HG02763 (cell line): ENCODE results near the gene PKP3.
"Not testable (repeated sequence)": the region's sequence is repeated elsewhere in the genome, so short reads cannot be mapped to it uniquely, and the experiment has no call there.

Source experiments
- ATAC-seq: cut with Tn5 transposase; IDR thresholded peaks from one replicate; pipeline ENCODE4 v1.9.1; 2021; ENCODE audit warnings: mild to moderate bottlenecking, moderate library complexity; ENCODE audit not compliant: unreplicated experiment

PKP3 gene

DNA sequence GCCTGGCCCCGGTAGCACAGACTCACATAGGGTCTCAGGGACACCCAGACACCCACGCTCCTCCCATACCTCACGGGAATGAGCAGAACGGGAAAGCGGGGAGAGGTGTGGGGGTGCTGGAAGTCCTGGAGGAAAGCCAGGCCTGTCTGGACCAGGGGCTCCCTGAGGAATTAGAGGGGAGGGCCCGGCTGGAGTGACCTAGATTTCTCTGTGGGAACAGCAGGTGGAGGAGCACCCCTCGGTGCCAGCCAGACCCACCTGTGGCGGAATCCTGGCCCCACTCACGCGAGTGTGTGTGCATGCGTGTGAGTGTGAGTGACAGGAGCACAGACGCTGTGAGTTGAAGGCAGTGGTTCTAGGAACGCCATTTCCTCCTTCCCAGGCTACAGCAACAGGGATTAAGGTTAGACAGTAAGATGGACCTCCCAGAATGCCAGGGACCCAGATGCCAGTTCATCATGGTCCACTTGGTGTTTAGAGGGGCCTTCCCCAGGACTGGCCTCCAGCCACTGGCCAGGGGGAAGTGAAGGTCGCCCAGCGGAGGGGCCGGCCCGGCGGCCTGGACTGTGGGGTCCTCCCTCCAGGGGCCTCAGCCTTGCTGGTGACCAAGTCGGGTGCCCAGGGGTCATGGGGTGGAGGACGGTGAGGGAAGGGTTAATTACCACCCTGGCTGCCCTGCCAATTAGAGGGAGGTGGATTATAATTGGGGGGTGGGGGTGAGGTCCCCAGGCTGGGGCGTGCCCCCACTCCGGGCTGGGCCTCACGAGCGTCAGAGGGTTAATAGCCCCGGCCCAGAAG is 1.0 kb downstream of the PKP3 start:
- ATAC-seq: no peak

DNA sequence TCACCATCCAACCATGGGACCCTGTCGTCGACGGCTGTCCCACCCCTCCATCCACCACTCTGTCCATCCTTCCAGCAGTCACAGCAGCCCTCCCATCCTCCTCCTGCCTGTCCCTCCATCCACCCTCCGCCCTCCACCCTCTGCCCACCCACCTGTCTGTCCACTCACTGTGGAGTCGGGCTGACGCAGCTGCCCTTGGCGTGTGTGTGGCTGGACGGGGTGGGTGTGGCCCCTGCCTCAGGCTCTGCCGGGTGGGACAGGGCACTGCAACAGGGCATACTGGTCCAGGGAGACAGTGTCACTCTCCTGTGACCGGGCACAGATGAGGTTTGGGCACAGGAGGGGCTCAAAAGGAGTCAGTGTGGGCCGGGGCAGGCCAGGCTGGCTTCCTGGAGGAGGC is 1.9 kb downstream of the PKP3 start:
- ATAC-seq: no peak

DNA sequence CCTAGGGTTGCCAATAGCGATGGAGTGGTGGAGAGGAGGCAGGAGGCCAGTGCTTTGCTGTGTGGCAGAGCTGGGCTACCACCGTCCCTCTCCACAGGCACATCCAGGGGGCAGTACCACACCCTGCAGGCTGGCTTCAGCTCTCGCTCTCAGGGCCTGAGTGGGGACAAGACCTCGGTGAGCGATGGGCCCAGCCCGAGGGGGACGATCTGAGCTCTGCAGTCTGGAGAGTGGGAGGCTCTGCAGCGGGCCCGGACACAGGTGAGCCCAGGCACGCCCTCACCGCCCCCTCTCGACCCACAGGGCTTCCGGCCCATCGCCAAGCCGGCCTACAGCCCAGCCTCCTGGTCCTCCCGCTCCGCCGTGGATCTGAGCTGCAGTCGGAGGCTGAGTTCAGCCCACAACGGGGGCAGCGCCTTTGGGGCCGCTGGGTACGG is 2.5 kb downstream of the PKP3 start:
- no peak for ATAC-seq

DNA sequence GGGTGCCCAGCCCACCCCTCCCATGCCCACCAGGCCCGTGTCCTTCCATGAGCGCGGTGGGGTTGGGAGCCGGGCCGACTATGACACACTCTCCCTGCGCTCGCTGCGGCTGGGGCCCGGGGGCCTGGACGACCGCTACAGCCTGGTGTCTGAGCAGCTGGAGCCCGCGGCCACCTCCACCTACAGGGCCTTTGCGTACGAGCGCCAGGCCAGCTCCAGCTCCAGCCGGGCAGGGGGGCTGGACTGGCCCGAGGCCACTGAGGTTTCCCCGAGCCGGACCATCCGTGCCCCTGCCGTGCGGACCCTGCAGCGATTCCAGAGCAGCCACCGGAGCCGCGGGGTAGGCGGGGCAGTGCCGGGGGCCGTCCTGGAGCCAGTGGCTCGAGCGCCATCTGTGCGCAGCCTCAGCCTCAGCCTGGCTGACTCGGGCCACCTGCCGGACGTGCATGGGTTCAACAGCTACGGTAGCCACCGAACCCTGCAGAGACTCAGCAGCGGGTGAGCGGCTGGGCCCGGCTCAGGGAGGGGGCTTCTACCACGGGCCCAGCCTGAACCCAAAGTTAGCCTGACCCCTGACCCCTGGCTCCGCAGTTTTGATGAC is 3.0 kb downstream of the PKP3 start:
- no peak for ATAC-seq

DNA sequence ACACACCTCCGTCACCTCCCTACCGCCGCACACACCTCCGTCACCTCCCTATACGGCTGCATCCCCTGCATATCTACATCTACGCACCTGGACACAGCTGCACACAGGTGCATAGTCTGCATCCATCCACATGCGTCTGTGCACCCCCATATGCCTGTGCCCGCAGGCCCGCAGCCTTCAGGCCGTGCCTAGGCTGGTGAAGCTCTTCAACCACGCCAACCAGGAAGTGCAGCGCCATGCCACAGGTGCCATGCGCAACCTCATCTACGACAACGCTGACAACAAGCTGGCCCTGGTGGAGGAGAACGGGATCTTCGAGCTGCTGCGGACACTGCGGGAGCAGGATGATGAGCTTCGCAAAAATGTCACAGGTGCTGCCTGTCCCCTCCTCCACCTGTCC is 4.8 kb downstream of the PKP3 start:
- ATAC-seq: no peak

DNA sequence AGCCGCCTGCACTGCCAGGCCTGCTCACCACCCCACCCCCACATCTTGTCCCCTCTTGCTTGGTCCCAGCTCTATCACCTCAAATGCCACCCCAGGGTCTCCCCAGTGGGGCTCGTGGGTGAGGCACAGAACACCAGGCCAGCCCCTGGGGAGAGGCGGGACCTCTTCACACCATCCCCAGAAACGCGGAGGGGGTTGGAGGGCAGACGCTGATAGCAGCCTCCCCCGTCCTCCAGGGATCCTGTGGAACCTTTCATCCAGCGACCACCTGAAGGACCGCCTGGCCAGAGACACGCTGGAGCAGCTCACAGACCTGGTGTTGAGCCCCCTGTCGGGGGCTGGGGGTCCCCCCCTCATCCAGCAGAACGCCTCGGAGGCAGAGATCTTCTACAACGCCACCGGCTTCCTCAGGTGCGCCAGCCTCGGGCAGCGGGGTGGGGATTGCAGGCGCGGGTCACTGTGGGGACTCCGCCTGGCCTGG is 5.8 kb downstream of the PKP3 start:
- no peak for ATAC-seq

DNA sequence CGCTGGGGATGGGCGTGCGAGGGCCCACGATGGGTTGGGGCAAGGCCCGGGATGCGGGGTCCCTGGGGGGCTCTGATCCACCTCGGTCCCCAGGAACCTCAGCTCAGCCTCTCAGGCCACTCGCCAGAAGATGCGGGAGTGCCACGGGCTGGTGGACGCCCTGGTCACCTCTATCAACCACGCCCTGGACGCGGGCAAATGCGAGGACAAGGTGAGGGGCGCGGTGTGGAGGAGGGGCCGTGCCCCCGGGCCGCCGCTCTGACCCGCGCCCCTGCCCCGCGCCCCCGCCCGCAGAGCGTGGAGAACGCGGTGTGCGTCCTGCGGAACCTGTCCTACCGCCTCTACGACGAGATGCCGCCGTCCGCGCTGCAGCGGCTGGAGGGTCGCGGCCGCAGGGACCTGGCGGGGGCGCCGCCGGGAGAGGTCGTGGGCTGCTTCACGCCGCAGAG is 6.3 kb downstream of the PKP3 start:
- no peak for ATAC-seq

DNA sequence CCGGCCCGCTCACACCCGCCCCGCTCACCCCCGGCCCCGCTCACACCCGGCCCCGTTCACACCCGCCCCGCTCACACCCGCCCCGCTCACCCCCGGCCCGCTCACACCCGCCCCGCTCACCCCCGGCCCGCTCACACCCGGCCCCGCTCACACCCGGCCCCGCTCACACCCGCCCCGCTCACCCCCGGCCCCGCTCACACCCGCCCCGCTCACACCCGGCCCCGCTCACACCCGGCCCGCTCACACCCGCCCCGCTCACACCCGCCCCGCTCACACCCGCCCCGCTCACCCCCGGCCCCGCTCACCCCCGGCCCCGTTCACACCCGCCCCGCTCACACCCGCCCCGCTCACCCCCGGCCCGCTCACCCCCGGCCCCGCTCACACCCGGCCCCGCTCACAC is 7.2 kb downstream of the PKP3 start:
- not testable (repeated sequence) for ATAC-seq

DNA sequence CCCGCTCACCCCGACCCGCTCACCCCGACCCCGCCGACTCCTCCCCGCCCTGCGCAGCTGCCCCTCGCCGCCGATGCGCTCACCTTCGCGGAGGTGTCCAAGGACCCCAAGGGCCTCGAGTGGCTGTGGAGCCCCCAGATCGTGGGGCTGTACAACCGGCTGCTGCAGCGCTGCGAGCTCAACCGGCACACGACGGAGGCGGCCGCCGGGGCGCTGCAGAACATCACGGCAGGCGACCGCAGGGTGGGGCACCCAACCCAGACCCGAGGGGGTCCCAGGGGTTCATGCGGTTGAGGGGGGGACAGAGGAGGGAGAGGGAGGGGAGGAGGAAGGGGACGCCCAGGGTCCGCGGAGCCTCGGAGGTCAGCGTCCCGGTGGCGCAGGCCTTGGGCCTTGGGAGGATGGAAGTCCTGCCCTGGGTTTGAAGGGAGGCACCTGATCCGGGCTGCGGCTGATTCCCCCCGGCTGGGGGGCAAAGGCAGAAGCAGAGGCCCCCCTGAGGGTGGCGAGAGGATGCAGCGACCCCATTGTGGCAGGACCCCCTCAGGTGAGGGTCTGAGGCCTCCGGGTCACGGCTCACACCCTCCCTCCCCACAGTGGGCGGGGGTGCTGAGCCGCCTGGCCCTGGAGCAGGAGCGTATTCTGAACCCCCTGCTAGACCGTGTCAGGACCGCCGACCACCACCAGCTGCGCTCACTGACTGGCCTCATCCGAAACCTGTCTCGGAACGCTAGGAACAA is 9.2 kb downstream of the PKP3 start:
- ATAC-seq: no peak

DNA sequence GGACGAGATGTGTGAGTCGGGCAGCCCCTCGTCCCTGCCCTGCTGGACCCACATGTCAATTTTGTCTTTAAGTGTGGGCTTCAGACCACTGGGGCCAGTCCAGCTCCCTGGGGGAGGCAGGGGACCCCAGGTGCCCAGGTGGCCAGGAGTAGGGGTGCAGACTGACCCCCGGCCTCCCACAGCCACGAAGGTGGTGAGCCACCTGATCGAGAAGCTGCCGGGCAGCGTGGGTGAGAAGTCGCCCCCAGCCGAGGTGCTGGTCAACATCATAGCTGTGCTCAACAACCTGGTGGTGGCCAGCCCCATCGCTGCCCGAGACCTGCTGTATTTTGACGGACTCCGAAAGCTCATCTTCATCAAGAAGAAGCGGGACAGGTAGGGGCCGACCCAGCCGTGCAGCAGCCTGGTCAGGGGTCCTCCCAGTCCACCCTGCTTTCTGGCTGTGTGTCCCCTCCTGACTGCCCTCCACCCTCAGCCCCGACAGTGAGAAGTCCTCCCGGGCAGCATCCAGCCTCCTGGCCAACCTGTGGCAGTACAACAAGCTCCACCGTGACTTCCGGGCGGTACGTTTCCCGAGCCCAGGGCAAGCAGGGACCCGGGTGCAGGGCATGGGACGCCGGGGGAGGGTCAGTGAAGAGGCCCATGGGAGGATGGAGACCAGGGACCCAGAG is 9.9 kb downstream of the PKP3 start:
- ATAC-seq: no peak

DNA sequence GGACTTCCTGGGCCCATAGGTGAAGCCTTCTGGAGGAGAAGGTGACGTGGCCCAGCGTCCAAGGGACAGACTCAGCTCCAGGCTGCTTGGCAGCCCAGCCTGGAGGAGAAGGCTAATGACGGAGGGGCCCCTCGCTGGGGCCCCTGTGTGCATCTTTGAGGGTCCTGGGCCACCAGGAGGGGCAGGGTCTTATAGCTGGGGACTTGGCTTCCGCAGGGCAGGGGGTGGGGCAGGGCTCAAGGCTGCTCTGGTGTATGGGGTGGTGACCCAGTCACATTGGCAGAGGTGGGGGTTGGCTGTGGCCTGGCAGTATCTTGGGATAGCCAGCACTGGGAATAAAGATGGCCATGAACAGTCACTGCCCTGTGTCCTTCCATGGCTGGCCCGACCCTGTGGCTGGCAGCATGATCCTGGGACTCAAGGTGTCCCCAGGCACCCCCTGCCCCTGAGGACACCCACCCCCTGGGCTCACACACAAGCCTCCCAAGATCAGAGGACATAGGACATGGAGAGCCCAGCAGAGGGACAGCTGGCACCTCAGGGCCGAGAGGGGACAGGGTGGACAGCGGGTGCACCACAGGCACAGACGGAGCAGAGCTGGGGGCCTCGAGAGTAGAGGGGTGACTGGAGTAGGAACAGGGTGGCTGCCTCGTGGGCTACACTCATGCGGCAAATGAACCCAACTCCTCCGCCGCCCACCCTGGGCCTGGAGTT is 10.7 kb downstream of the PKP3 start:
- no peak for ATAC-seq

DNA sequence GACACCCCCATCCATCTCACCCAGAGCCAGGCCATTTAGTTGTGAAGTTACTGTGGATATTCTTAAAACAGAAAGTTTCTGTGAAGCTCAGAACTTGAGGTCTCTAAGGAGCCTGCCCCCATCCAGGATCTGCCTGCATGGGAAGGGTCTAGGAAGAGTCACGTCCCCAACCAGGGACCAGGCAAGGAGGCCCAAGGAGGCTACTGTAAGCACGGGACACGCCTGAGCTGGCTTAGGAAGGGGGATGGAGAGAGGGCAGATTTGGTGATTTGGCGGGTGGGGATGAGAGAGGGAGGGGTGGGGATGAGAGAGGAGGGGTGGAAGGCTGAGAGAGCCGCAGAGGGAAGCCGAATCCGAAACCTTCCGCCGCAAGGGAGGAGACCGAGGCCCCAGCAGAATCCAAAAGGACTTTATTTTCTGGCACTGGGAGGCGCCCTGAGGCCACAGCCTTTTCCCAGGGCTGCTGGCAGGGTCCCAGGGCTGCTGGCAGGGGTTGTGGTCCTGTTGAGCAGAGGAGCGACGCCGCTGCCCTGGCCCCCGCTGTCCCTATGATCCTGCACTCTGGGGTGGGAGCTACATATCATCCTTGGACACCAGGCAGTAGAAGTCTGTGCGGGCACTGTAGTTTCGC is 11.4 kb downstream of the PKP3 start:
- no peak for ATAC-seq

DNA sequence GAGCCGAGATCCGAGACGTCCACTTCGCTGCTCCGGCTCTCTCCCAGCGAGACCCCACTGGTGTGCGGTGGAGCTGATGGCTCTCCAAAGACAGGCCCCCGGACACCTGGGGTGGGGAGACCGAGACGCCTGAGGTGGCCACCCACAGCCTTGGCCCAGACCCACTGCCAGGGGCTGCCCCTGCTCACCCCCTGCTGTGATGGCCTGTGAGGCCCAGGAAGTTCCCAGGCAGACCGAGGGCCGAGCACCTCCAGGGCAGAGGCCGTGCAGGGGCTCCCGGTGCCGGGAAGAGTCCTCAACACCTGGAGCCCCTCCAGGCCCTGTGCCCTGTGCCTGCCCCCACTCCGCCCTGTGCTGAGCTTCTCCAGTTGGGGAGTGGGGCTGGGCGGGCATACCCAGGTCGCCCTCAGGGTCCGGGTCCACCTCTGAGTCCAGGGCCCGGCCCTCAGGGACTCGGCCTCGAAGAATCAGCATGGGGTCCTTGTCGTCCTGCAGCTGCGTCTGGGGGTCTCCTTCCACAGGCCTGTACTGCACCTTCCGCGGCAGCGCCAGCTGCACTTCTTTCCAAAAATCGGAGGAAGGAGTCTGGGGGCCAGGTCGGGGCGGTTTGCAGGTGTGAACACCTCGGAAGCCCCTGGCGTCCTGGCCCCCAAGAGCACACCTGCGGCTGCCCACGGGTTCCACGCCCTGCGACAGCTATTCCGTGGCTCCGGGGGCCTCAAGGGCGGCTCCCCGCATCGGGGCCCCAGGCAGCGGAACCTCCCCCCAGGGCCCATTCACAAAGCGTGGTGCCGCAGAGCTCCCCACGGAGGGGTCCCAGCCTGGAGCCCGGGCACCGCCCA is 12.2 kb downstream of the PKP3 start:
- no peak for ATAC-seq

DNA sequence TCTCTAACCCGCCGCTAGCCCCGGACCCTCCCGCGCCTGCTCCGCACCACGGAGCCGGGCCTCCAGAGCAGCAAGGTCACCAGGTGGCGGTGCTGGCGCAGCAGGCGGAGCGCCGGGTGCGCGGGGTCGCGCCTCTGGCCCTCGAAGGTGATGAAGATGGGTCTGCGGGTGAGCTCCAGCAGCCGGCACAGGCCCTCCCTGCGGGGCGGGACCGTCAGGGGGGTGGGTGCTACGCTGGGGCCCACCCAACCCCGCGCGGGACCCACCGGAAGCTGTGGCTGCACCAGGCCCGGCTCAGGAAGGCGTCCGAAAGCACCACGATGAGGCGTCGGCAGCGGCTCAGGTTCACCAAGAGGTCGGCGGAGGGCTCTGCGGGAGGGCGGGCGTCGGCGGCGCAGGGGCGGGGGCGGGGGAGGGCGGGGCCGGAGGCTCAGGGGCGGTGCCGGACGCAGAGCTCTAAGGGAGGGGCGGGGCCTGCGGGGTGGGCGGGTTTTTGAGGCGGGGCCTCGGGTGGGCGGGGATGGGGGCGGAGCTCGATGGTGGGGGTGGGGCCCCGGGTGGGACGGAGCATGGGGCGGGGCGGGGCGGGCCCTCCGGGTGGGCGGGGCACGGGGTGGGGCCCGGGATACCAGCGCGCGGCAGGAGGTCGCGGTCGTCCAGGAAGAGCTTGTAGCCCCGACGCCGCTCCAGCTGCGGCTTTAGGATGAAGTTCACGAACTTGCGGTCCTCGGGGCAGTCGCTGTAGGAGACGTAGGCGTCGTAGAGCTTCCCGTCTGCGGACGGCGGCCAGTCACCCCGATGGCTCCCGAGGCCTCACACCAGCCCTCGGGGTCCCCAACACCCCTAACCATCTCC is 13.0 kb downstream of the PKP3 start:
- ATAC-seq: peak; percentile 48

DNA sequence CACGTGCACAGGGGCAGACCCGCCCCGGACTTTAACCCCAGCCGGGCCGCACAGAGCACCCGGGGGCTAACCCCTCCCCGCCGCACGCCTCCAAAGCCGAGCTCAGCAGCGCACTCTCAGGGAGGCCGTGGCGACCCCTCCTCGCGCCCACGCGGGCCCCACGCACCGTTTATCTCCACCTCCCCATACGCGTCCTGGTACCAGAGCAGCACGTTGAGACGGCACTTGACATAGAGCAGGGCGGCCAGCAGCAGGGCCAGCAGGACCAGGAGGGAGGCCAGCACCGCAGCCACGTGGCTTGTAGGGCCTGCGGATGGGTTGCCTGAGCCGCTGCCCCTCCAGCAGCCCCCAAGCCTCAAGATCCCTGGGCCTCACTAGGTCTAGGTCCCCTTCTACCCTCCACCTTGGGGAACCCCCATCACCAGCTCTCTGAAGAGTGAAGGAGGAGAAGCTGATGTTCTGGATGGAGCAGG is 13.7 kb downstream of the PKP3 start:
- ATAC-seq: no peak

DNA sequence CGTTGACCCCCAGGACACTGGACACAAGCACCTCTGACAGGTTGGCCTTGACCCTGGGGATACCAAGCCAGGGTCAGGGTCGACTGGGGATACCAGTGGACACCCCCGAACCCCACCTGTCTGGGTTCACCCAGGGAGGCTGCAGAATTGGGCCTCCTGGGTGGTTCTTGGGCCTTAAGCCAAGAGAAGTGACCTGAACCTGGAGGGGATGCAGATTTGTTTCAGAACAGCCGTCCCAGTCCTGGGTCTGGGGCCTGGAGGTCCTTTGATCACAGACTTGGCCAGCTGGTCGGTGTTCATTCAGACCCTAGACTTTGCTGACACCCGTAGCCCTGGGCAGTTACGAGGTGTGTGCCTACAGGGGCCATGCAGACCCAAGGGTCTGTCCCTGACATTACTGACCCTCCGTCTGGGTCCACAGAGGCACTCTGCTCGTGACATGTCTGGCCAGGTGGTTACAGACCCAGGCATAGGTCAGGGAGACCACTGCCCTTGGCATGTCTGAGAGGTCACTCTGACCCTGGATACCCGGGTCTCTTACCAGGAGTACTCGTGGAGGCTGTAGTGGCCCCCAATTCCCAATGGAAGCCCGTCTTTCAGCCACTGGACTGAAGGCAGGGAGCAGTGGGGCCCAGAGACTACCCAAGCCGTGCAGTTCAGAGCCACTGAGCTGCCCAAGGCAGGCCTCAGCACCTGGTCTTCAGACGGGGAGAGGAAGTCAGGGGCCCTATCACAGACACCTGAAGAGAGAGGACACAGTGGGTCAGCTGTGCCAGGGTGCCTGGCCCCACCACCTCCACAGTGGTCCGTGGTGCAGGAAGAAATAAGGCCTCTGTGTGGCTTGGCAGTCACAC is 14.4 kb downstream of the PKP3 start:
- ATAC-seq: no peak

DNA sequence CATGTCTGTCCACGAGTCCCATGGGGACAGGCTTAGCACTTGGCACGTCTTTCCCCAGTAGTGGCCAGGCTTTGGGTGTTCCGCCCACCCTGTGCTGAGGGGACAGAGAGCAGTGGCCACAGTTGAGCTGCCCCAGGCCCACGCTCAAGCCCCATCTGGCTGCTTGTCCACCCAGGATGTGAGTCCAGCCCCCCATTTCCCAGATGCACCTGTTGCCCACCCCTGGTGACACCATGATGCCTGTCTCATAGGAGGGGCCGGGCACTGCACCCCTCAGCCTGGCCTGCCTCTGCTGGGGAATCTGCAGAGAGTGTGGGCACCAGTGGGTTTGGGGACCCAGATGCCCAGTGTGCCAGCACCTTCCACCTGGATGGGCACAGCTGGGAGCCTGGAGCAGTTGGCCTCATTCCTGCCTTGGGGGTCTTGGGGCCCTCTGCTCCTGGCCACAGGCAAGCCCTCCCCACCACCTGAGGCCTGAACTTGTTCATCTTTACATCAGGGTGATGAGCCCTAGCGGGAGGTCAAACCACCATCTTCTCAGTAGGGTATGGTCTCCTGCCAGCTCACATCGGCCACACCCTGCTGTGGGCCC is 15.1 kb downstream of the PKP3 start:
- no peak for ATAC-seq
